WTC11 (cell line): ENCODE results near the gene KLHL26. TPM values are rescaled to one million over a fixed set of nuclear protein-coding genes. Genes with fewer than 3 reads are reported as not detected.

Source experiments
- ARID4B ChIP-seq: sonication (generic); formaldehyde crosslinking; IDR thresholded peaks from 2 replicates; pipeline ENCODE4 v1.8.0; 2023; ENCODE audit warnings: missing genetic modification reagents, mild to moderate bottlenecking, borderline replicate concordance
- CBFB ChIP-seq: sonication (generic); formaldehyde crosslinking; IDR thresholded peaks from 2 replicates; pipeline ENCODE4 v1.8.1; 2022; ENCODE audit warnings: mild to moderate bottlenecking, low read depth, missing genetic modification reagents
- CTCF ChIP-seq: fragments of 200-600 bp; IDR thresholded peaks from 2 replicates; pipeline ENCODE4 v1.8.0; 2022; ENCODE audit warnings: antibody characterized with exemption
- ESRRA ChIP-seq: sonication (generic); formaldehyde crosslinking; IDR thresholded peaks from 2 replicates; pipeline ENCODE4 v1.8.1; 2022; ENCODE audit warnings: mild to moderate bottlenecking, missing genetic modification reagents, borderline replicate concordance
- ETV6 ChIP-seq: sonication (generic); formaldehyde crosslinking; IDR thresholded peaks from 2 replicates; pipeline ENCODE4 v1.8.1; 2022; ENCODE audit warnings: mild to moderate bottlenecking, missing genetic modification reagents
- FOXP4 ChIP-seq: sonication (generic); formaldehyde crosslinking; IDR thresholded peaks from 2 replicates; pipeline ENCODE4 v1.8.0; 2022; ENCODE audit warnings: mild to moderate bottlenecking, missing genetic modification reagents
- GRHL2 ChIP-seq: fragments of 250-450 bp; sonication (Bioruptor Pico); IDR thresholded peaks from 2 replicates; pipeline ENCODE4 v1.8.0; 2022; ENCODE audit warnings: mild to moderate bottlenecking, moderate library complexity; ENCODE audit not compliant: insufficient replicate concordance, severe bottlenecking
- HMGA2 ChIP-seq: fragments of 250-450 bp; sonication (Bioruptor Pico); IDR thresholded peaks from 2 replicates; pipeline ENCODE4 v1.4.0; 2021; ENCODE audit warnings: mild to moderate bottlenecking, moderate library complexity
- JUN ChIP-seq: sonication (generic); formaldehyde crosslinking; IDR thresholded peaks from 2 replicates; pipeline ENCODE4 v1.8.0; 2023; ENCODE audit warnings: mild to moderate bottlenecking, missing genetic modification reagents
- MYBL2 ChIP-seq: sonication (generic); formaldehyde crosslinking; IDR thresholded peaks from 2 replicates; pipeline ENCODE4 v1.8.1; 2023; ENCODE audit warnings: mild to moderate bottlenecking, moderate library complexity, missing genetic modification reagents
- NFATC4 ChIP-seq: fragments of 250-450 bp; sonication (Bioruptor Pico); IDR thresholded peaks from 2 replicates; pipeline ENCODE4 v1.9.0; 2021; ENCODE audit warnings: mild to moderate bottlenecking
- NFYB ChIP-seq: sonication (generic); formaldehyde crosslinking; conservative IDR thresholded peaks from 2 replicates; pipeline ENCODE4 v1.8.0; 2022; ENCODE audit warnings: low read depth, missing genetic modification reagents
- NR1H2 ChIP-seq: sonication (generic); formaldehyde crosslinking; IDR thresholded peaks from 2 replicates; pipeline ENCODE4 v1.9.0; 2021; ENCODE audit warnings: mild to moderate bottlenecking, moderate library complexity, missing genetic modification reagents
- NR2C2 ChIP-seq: sonication (generic); formaldehyde crosslinking; IDR thresholded peaks from 2 replicates; pipeline ENCODE4 v1.8.0; 2022; ENCODE audit warnings: mild to moderate bottlenecking, missing genetic modification reagents
- NR3C1 ChIP-seq: sonication (generic); formaldehyde crosslinking; conservative IDR thresholded peaks from 2 replicates; pipeline ENCODE4 v1.8.1; 2023; ENCODE audit warnings: low read depth, mild to moderate bottlenecking, missing genetic modification reagents
- PREB ChIP-seq: sonication (generic); formaldehyde crosslinking; IDR thresholded peaks from 2 replicates; pipeline ENCODE4 v1.8.1; 2022; ENCODE audit warnings: mild to moderate bottlenecking, missing genetic modification reagents, moderate library complexity, borderline replicate concordance
- SMAD3 ChIP-seq: sonication (generic); formaldehyde crosslinking; IDR thresholded peaks from 2 replicates; pipeline ENCODE4 v1.8.0; 2022; ENCODE audit warnings: missing genetic modification reagents, mild to moderate bottlenecking, borderline replicate concordance
- SMAD4 ChIP-seq: sonication (generic); formaldehyde crosslinking; IDR thresholded peaks from 2 replicates; pipeline ENCODE4 v1.8.0; 2022; ENCODE audit warnings: mild to moderate bottlenecking, missing genetic modification reagents
- SOX15 ChIP-seq: fragments of 250-450 bp; sonication (Bioruptor Pico); IDR thresholded peaks from 2 replicates; pipeline ENCODE4 v1.9.0; 2021; ENCODE audit warnings: mild to moderate bottlenecking
- TCF7 ChIP-seq: sonication (generic); formaldehyde crosslinking; IDR thresholded peaks from 2 replicates; pipeline ENCODE4 v1.8.0; 2022; ENCODE audit warnings: mild to moderate bottlenecking, low read depth, missing genetic modification reagents, moderate library complexity
- TEAD4 ChIP-seq: sonication (generic); formaldehyde crosslinking; IDR thresholded peaks from 2 replicates; pipeline ENCODE4 v1.8.0; 2022; ENCODE audit warnings: mild to moderate bottlenecking, missing genetic modification reagents
- TP53 ChIP-seq: sonication (generic); formaldehyde crosslinking; IDR thresholded peaks from 2 replicates; pipeline ENCODE4 v1.8.1; 2023; ENCODE audit warnings: mild to moderate bottlenecking, missing genetic modification reagents
- ZNF121 ChIP-seq: sonication (generic); formaldehyde crosslinking; IDR thresholded peaks from 2 replicates; pipeline ENCODE4 v1.8.0; 2023; ENCODE audit warnings: missing genetic modification reagents
- ZNF232 ChIP-seq: sonication (generic); formaldehyde crosslinking; IDR thresholded peaks from 2 replicates; pipeline ENCODE4 v1.8.0; 2022; ENCODE audit warnings: mild to moderate bottlenecking, missing genetic modification reagents
- ZNF532 ChIP-seq: fragments of 250-450 bp; sonication (Bioruptor Pico); IDR thresholded peaks from 2 replicates; pipeline ENCODE4 v1.9.0; 2021; ENCODE audit warnings: mild to moderate bottlenecking, borderline replicate concordance
- total RNA-seq: library from RNA; stranded (reverse); gene quantifications from 3 replicates; pipeline ENCODE4 v1.2.3, GENCODE V29; 2021
- TF ChIP-seq, protein P1 (sequence below): sonication (generic); formaldehyde crosslinking; IDR thresholded peaks from 2 replicates; pipeline ENCODE4 v1.8.1; 2022; ENCODE audit warnings: mild to moderate bottlenecking, moderate library complexity, missing genetic modification reagents

Gene KLHL26
- total RNA-seq, 1 experiment from 2014 or later: 13.1 TPM

DNA sequence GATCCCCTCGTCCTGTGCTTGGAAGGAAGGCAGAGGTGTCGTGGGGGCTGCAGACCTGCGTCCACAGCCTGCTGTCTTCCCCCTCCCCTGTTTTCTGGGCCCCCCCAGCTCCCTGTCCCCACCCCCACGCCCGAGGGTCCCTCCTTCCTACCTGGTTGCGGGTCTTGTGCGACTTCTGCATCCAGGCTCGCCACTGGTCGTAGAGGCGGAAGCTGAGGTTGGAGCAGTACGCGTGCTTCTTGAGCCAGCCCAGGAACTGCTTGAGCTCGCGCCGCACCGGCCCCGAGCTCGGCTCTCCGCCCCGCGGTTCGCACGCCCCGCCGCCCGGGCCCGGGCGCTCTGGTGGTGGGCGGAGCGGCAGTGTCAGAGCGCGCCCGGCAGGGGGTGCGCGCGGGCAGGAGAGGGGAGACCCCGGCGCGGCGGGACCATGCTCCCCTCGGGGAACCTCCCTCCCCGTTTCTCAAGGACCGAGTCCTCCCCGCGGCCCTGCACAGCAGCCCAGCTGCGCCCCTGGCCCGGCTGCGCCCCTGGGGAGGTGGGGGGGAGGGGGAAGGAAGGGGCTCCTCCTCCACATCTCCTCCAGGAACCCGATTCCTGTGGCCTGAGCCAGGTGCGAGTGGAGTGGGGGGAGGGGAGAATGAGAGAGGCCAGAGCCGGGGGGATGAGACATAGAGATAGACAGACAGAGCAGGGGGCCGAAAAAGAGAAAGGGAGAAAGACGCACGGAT, 42.6 kb upstream of the KLHL26 start (continued):
- TF ChIP-seq NR1H2 (CRISPR knock-in tag) (no peak), NR3C1 (no peak), JUN (CRISPR knock-in tag) (no peak), ZNF121 (CRISPR knock-in tag) (no peak), TEAD4 (CRISPR knock-in tag) (no peak), ZNF532 (no peak), NR2C2 (CRISPR knock-in tag) (no peak), CTCF (peak; percentile 63), GRHL2 (no peak), ETV6 (no peak), ZNF232 (0 out of 2 replicates have a peak, but pooled peaks have one; percentile 21), ARID4B (CRISPR knock-in tag) (no peak), SMAD3 (CRISPR knock-in tag) (peak; percentile 55; the same call in 1 of the 2 replicates), SOX15 (CRISPR knock-in tag) (no peak), PREB (CRISPR knock-in tag) (no peak), NFYB (no peak), TP53 (no peak), MYBL2 (CRISPR knock-in tag) (no peak), SMAD4 (CRISPR knock-in tag) (no peak), CBFB (0 out of 2 replicates have a peak, but pooled peaks have one; percentile 50), TCF7 (CRISPR knock-in tag) (no peak), HMGA2 (no peak), ESRRA (CRISPR knock-in tag) (no peak), FOXP4 (CRISPR knock-in tag) (0 out of 2 replicates have a peak, but pooled peaks have one; percentile 18), NFATC4 (no peak)
- TF ChIP-seq, protein P1, sequence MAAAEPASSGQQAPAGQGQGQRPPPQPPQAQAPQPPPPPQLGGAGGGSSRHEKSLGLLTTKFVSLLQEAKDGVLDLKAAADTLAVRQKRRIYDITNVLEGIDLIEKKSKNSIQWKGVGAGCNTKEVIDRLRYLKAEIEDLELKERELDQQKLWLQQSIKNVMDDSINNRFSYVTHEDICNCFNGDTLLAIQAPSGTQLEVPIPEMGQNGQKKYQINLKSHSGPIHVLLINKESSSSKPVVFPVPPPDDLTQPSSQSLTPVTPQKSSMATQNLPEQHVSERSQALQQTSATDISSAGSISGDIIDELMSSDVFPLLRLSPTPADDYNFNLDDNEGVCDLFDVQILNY (CRISPR knock-in tag): peak; percentile 71; the same call in 1 of the 2 replicates
